IPS DF 4.7 (cell line): ENCODE results near the gene ZFC3H1.
A peak's percentile ranks its signal among the peaks of the same experiment; 100 is the strongest.

Source experiments
- DNase-seq: peaks from one replicate; pipeline ENCODE4 v3.0.0-alpha.2; 2013; ENCODE audit warnings: low spot score; ENCODE audit errors: extremely low read depth

The ZFC3H1 gene

DNA sequence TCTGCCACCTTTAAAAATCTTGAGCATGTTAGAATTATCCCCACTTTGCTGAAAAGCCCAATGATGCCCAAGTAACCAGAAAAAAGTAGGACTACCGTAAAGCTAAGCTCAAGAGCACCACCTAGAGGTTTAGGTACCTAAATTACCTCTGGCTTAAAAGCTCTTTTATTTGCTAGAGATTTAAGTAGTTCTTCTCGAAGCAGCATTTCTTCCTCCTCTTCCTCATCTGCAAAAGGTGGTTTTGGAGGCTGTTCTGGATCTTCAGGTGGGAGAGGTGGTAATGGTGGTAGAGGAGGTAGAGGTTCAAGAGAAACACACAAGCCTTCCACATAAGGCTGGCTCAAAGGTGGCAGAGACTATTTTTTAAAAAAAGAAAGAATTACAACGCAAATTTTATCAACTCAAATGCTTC, 26.9 kb downstream of the ZFC3H1 start:
- peak; percentile 66 for DNase-seq

- DNase-seq = no peak
Observed at GRCh38 chr12:71627438-71628002, 36.1 kb downstream of the ZFC3H1 start.

GRCh38 chr12:71626768-71627167, 36.9 kb downstream of the ZFC3H1 start:
- no peak for DNase-seq

DNA sequence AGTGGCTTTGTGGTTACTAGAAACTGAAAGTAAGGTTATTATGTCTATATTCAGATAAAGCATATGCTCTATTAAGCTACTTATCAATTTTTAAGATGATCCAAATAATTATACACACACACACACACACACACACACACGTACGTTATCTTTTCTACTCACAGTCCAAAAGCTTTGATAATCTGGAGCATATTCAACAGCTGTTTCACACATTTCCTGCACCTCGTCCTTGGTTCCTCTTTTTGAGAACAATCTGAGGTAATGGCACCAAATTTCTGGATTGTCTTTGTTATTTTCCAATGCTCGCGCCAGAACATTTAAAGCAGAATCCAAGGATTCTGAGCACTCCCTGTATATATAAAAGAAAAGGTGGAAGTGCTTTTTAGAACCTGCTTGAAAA, 37.5 kb downstream of the ZFC3H1 start:
- no peak for DNase-seq

- no peak for DNase-seq
Observed at GRCh38 chr12:71625476-71625875, 38.2 kb downstream of the ZFC3H1 start.

DNA sequence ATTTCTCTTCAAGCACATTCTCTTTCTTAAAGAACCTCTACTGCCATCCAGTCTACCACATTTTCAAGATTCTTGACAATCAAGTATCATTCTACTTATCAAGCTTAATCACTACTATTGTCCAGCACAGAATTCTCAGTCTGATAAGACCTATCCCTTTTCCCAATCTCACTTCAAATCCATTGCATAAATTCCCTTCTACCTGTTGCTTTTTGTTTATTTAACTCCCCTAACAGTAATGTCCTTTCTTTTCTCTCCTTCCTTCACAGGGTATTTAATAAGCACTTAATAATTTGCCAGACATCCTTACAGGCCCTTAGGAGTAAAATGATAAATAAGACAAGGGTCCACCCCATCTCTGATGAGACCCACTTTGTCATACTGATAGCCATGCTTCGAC, 41.7 kb downstream of the ZFC3H1 start:
- DNase-seq = no peak

DNA sequence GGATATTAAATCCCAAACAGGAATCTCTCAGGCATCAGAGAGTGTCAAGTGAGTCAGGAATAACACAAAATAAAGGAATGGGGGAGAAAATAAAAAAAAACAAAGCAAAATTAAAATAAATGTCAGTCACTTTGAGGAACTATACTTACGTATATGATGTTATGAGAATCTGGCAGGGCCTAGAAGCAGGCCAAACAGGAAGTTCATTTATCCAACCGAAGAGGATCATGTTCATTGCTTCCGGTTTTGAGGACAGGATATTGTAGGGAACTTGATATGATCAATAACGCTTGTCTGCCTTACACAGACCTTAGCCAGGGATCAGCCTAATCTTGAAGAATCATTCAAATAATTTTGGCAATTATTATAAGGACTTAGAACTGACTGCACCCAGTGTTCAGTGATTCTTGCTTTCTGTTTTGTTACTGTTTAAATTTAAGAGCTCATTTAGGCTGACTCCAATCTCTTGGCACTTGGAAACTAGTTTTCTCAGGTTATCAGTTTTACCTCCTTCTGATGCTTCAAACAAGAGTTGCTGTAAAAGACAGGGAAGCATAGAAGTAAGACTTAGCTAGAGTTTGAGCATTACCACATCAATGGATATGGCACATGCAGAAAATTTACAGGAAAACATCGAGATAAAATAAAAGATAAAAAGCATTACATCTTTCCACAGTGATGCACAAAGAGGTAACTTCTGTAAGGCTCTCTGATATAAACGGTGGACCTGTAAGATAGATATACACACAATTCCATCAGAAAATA, 53.4 kb downstream of the ZFC3H1 start:
- DNase-seq = no peak

DNA sequence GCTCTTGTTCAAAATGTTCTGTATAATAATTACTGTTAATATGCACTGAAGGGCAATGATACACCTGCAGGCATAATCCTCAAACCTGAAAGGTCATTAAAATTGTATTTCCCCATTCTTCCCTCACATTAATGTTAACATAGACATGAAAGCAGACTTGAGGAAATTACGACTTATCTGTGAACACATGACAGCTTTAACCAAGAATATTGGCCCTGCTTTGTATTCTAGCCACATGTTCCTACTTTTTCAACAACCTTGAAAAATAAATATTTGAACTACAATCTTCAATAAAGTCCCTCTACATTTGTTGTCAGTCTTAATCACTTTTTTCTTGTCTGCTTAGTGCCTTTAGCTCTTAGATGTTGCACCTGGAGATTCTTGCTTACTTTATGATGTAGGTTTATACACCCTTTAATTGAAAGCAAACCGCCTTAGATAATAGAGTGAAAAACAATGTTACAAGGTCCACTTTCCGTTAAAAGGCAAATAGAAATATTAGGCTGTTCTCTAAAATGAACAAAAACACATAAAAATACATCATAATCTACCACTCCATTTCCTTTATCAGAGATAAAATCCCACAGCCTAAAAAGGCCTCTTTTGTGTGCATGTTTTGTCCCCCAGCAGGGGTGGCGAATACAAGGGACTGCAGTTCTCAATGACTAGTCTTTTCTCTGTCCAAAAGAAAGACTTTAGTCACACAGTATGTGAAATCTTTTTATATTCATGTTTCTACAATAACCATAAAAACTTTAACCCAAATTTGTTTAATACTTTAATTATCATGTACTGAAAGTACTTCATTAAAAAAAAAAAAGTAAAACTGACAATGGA, 55.9 kb downstream of the ZFC3H1 start:
- DNase-seq = no peak

DNA sequence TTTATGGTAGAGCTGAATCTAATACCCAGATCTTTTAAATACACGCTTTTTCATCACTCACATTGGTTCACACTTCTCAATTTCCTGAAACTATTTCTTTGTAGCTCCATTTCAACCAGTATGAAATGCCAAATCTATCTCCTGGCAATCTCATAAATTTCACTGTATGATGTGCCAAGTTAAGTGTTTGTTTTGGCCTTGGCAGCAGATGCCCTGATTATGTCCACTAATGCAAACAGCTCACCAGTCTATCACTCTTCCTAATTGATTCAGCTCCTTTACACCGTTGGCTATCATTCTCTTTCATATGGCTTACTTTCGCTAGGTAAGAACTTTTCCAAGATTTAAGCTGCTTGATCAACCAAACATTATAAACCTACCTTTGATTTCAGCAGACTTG, 58.6 kb downstream of the ZFC3H1 start:
- DNase-seq = no peak

- no peak for DNase-seq
Observed at GRCh38 chr12:71602761-71603577, 60.7 kb downstream of the ZFC3H1 start.

DNA sequence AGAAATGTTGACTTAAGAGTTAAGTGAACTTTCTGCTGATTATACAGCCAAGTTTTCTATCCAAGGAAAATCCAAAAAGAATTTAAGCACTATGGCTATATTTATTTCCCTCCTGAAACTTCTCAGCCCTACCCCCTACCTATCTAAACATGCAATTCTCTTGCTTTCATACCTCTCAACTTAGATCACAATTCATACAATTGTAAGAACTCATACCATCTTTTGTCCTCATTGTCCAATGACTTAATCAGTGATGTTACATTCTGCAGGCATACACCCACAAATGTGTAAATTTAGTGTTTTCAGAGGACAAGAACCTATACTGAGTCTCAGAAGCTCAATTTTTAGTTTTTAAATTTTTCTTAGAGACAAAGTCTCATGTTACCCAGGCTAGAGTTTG, 62.1 kb downstream of the ZFC3H1 start:
- no peak for DNase-seq

DNA sequence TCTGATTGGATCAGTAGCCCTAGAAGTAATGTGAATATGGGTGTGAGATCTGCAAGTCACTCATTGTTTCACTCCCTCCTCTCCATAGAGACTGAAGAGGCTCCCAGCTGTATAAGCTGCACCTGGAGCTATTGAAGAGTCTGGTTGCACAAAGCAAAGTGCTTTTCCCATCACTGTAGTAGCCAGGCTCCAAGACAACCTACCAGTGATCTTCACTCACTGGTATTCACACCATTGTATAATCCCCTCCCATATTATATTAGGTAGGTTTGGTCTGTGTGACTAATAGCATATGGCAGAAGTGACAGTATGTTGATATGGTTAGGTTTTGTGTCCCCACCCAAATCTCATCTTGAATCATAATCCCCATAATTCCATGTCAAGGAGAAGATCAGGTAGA, 64.4 kb downstream of the ZFC3H1 start:
- DNase-seq = no peak

DNA sequence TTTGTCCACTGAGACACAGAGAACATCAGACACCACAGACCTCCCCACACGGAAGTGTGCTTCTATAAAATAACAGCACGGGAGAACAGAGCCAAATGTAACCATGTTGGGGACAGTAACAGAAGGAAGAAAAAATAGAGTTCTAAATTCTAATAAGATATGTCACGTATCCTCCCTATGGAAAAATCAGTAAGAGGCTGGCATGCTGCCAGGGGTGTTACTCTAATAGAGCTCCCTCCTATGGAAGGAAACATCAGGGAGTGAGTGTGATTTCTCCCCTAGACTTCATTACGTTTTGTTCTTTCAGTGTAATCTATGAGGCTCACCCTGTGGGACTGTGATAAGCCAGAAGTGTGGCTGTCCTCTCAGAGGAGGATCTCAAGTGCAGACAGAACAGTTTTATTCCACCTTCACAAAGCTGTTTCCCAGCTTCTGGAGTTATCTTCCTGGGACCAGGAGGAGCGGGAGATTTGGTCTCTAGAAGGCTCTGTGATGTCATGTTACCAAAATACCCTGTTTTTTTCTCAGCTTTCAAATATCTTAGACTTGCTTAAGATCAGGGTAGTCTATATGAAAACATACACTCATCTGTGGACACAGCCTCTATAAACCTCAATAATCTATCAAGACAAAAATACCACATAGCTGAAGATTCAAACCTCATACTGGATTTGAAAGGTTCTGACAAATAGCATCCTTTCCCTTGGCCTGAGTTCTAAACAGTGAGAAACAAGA, 69.3 kb downstream of the ZFC3H1 start:
- no peak for DNase-seq

- DNase-seq = no peak
Observed at GRCh38 chr12:71592841-71593240, 70.8 kb downstream of the ZFC3H1 start.

DNA sequence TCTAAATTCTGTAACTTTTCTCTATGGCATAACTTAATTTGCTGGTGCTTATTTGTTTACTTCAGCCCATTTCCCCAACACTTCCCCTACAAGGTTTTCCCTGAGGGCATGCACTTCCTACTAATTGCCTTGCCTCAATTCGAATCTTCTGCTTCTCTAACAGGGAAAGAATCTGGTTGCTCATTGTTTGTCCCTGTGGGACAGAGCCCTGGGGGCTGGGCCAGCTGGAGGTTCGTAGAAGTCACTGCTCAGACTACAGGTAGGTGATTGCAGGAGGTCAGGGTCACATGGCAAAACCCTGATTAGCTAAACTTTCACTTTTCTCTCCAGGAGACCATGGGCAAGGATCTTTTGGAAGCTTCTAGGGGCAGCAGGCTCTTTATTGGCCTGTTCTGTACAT, 72.0 kb downstream of the ZFC3H1 start:
- no peak for DNase-seq

- DNase-seq = no peak
Observed at GRCh38 chr12:71589478-71589881, 74.2 kb downstream of the ZFC3H1 start.

DNA sequence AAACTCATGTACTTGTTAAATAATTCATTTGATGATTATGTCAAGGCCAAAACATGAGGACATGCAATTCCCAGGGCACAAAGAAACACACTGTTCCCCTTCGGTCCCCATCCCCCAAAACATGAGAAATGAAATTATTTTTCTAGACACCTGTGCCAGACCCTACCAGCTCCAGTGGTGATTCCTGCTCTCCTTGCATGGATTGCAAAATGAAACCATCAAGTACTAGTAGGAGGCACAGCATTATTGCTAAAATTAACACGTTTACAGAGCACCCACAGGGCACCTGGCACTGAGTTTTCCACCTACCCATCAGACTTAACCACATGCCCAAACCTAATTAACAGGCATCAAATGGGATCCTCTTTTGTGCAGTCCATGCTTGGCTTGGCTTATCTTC, 76.6 kb downstream of the ZFC3H1 start:
- DNase-seq = no peak

DNA sequence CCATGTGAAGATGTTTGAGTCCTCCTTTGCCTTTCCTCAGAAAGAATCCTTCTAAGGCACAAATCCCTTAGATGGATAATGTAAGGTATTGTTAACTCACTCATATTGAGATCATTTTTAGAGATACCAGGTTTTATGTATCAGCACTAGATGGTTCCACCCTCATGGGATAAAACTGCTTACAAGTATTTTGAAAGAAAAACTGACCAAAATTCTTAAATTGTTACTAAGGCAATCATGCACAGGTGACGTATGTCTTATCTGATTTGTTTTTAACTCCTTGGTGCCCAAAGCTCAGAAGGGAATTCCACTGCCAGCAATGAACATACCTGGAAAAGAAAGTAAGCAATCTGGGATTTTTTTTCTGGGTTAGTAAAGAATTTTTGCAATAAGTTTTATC, 78.4 kb downstream of the ZFC3H1 start:
- DNase-seq = no peak

DNA sequence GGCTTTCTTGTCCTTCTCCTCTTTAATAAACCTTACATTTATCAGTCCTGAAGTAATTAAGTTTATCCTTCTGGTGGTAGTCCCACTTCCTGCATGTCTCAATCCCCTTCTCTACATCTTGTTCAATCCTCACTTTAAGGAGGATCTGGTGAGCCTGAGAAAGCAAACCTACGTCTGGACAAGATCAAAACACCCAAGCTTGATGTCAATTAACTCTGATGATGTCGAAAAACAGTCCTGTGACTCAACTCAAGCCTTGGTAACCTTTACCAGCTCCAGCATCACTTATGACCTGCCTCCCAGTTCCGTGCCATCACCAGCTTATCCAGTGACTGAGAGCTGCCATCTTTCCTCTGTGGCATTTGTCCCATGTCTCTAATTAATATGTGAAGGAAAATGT, 79.3 kb downstream of the ZFC3H1 start:
- DNase-seq = no peak

GRCh38 chr12:71582925-71583324, 80.7 kb downstream of the ZFC3H1 start:
- DNase-seq = no peak

GRCh38 chr12:71581206-71581605, 82.4 kb downstream of the ZFC3H1 start:
- DNase-seq = no peak
